Measurements from ENCODE around the gene GAN.

GAN gene

GRCh38 chr16:81283044-81283443 is 31.7 kb upstream of the GAN start:
- TF ChIP-seq CTCF (IDR thresholded peaks at IDR 0.05; ENCODE audit: control insufficient read depth, insufficient read depth, low read depth, low read length, missing control alignments), result no peak
- no peak for DNase-seq (ENCODE audit: low read depth)

GRCh38 chr16:81284995-81285600 is 29.7 kb upstream of the GAN start:
- no peak for DNase-seq (ENCODE audit: low read depth)
- TF ChIP-seq CTCF (IDR thresholded peaks at IDR 0.05; ENCODE audit: control insufficient read depth, insufficient read depth, low read depth, low read length, missing control alignments), result no peak
- no peak overlapping the region for H3K4me3 ChIP-seq (ENCODE audit: control insufficient read depth, low read depth, low read length)

More at GRCh38 chr16:81283044-81283443, 31.7 kb upstream of the GAN start:
- H3K4me3 ChIP-seq (ENCODE audit: control insufficient read depth, low read depth, low read length), result no peak overlapping the region

- DNase-seq (ENCODE audit: low read depth), result no peak
- no peak for TF ChIP-seq CTCF (IDR thresholded peaks at IDR 0.05; ENCODE audit: control insufficient read depth, insufficient read depth, low read depth, low read length, missing control alignments)
- no peak overlapping the region for H3K4me3 ChIP-seq (ENCODE audit: control insufficient read depth, low read depth, low read length)
These were observed 28.6 kb upstream of the GAN start for GRCh38 chr16:81286190-81286589.

- TF ChIP-seq CTCF (IDR thresholded peaks at IDR 0.05; ENCODE audit: control insufficient read depth, insufficient read depth, low read depth, low read length, missing control alignments), result no peak
- H3K4me3 ChIP-seq (ENCODE audit: control insufficient read depth, low read depth, low read length), result no peak overlapping the region
- no peak for DNase-seq (ENCODE audit: low read depth)
These were observed 23.6 kb upstream of the GAN start for GRCh38 chr16:81291117-81291516.

- DNase-seq (ENCODE audit: low read depth), result no peak
- no peak for TF ChIP-seq CTCF (IDR thresholded peaks at IDR 0.05; ENCODE audit: control insufficient read depth, insufficient read depth, low read depth, low read length, missing control alignments)
- H3K4me3 ChIP-seq (ENCODE audit: control insufficient read depth, low read depth, low read length), result no peak overlapping the region
These were observed 21.8 kb upstream of the GAN start for GRCh38 chr16:81292936-81293335.

- TF ChIP-seq CTCF (IDR thresholded peaks at IDR 0.05; ENCODE audit: control insufficient read depth, insufficient read depth, low read depth, low read length, missing control alignments), result no peak
- peak; percentile 38 for DNase-seq (ENCODE audit: low read depth)
- H3K4me3 ChIP-seq (ENCODE audit: control insufficient read depth, low read depth, low read length), result no peak overlapping the region
These were observed 20.6 kb upstream of the GAN start for GRCh38 chr16:81293909-81294802.

Data from AG09309 (cell line).